Transverse colon (tissue), 4 donors: ENCODE results near the gene KLHDC4.

Experiments
- EP300 ChIP-seq: sonication (generic); formaldehyde crosslinking; IDR thresholded peaks from one replicate; pipeline ENCODE4 v1.6.1; 2017; ENCODE audit warnings: antibody characterized with exemption, low read depth
- POLR2A ChIP-seq: fragments of 450-650 bp; IDR thresholded peaks from one replicate; pipeline ENCODE4 v1.6.1; 2016; ENCODE audit warnings: antibody characterized with exemption, mild to moderate bottlenecking, moderate library complexity
- POLR2AphosphoS5 ChIP-seq, 3 donors: sonication (generic); formaldehyde crosslinking; IDR thresholded peaks; one replicate each; pipeline ENCODE4 v1.6.1; 2016; ENCODE audit warnings: antibody characterized with exemption in 3 of 3
- TF ChIP-seq, protein P1 (sequence below), 5 experiments: fragments of 200-600 bp in 3 of 5; fragments of 450-650 bp in 2 of 5; sonication (generic) in 3 of 5; IDR thresholded peaks; 1 replicate in 2 of 5; 2 replicates in 3 of 5; pipeline ENCODE4 v1.5.1; 2016 to 2017; ENCODE audit warnings: antibody characterized with exemption in 5 of 5, inconsistent platforms in 3 of 5, mild to moderate bottlenecking in 2 of 5, moderate library complexity in 1 of 5

DNA sequence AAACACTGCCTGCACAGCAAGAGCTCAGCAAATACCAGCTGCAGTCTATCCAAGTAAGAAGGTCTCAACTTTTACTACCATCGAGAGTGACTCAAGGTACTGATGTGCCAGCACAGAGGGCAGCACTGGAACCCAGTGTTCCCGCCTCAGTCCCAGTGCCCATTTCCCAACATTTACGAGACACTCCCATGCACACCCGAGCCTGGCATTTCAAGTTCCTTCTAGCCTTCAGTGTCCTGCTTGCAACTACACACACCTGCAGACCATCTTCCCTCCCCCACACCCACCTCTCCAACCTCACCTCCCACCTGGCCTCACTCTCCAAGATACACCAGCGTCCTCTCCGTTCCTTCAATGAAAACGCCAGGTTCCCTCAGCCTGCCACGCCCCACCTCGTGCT, 3.2 kb downstream of the KLHDC4 start:
- TF ChIP-seq POLR2A (no peak), POLR2AphosphoS5 (IDR thresholded peaks at IDR 0.05) (peak in 1 of 3 donors; percentile 26), EP300 (peak; percentile 74)
- TF ChIP-seq, protein P1, sequence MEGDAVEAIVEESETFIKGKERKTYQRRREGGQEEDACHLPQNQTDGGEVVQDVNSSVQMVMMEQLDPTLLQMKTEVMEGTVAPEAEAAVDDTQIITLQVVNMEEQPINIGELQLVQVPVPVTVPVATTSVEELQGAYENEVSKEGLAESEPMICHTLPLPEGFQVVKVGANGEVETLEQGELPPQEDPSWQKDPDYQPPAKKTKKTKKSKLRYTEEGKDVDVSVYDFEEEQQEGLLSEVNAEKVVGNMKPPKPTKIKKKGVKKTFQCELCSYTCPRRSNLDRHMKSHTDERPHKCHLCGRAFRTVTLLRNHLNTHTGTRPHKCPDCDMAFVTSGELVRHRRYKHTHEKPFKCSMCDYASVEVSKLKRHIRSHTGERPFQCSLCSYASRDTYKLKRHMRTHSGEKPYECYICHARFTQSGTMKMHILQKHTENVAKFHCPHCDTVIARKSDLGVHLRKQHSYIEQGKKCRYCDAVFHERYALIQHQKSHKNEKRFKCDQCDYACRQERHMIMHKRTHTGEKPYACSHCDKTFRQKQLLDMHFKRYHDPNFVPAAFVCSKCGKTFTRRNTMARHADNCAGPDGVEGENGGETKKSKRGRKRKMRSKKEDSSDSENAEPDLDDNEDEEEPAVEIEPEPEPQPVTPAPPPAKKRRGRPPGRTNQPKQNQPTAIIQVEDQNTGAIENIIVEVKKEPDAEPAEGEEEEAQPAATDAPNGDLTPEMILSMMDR (IDR thresholded peaks at IDR 0.05) = no peak
